IMR-90 (cell line): ENCODE measurements around the gene ROR2. TPM values are rescaled to one million over a fixed set of nuclear protein-coding genes. Genes with fewer than 3 reads are reported as not detected.

Experiments
- ATAC-seq: fragments of 200-7000 bp; cut with Tn5 transposase; 2 replicates; pipeline ENCODE4 v1.9.1; 2020; ENCODE audit warnings: low read depth, mild to moderate bottlenecking, moderate library complexity
- BruUV-seq: library from RNA; stranded (reverse); fragments of 400-500 nt; replicated peaks from 2 replicates; lab custom pipeline; 2021; lab: Mats Ljungman, UMichigan
- CTCF ChIA-PET: fragments of 300-600 bp; formaldehyde crosslinking; extraction: SDS; loops from one replicate; lab custom pipeline; 2021; ENCODE audit warnings: antibody characterized with exemption; lab: Yijun Ruan, JAX
- POLR2A ChIA-PET: fragments of 300-600 bp; sonication (Branson Sonifier 250); formaldehyde crosslinking; loops from one replicate; lab custom pipeline; 2022; ENCODE audit warnings: antibody characterized with exemption; ENCODE audit not compliant: unreplicated experiment; lab: Charles Lee
- DNase-seq: peaks from one replicate; pipeline ENCODE4 v3.0.0; 2013
- H2AFZ ChIP-seq: replicated peaks from 2 replicates; pipeline ENCODE3; 2013; ENCODE audit warnings: low read length, mild to moderate bottlenecking; ENCODE audit not compliant: poor library complexity
- H2AK5ac ChIP-seq: 2 replicates; pipeline ENCODE4 v1.6.1; 2013; ENCODE audit warnings: low read depth, low read length, inconsistent platforms
- H2AK9ac ChIP-seq: replicated peaks from 2 replicates; pipeline ENCODE3; 2013; ENCODE audit warnings: mild to moderate bottlenecking, low read depth, low read length, moderate library complexity; ENCODE audit not compliant: poor library complexity
- H2BK120ac ChIP-seq: 2 replicates; pipeline ENCODE4 v1.6.1; 2013; ENCODE audit warnings: low read depth, low read length, inconsistent platforms
- H2BK15ac ChIP-seq: 3 replicates; pipeline ENCODE4 v1.6.1; 2013; ENCODE audit warnings: low read depth, low read length, inconsistent platforms
- H2BK20ac ChIP-seq: 2 replicates; pipeline ENCODE4 v1.6.1; 2013; ENCODE audit warnings: low read depth, mild to moderate bottlenecking, inconsistent platforms, low read length, moderate library complexity
- H2BK5ac ChIP-seq: 2 replicates; pipeline ENCODE4 v1.6.1; 2013; ENCODE audit warnings: mild to moderate bottlenecking, low read depth, low read length, inconsistent platforms; ENCODE audit not compliant: poor library complexity, severe bottlenecking
- H3K14ac ChIP-seq: replicated peaks from 2 replicates; pipeline ENCODE4 v1.6.1; 2013; ENCODE audit warnings: low read depth, low read length, inconsistent platforms
- H3K18ac ChIP-seq: 2 replicates; pipeline ENCODE4 v1.6.1; 2013; ENCODE audit warnings: low read depth, low read length, control low read depth
- H3K23ac ChIP-seq: 2 replicates; pipeline ENCODE4 v1.6.1; 2013; ENCODE audit warnings: low read depth, low read length, inconsistent platforms
- H3K27ac ChIP-seq: 2 replicates; pipeline ENCODE4 v1.5.1; 2013; ENCODE audit warnings: mild to moderate bottlenecking, control low read depth, low read length; ENCODE audit not compliant: insufficient read depth
- H3K27me3 ChIP-seq: 2 replicates; pipeline ENCODE4 v1.6.1; 2013; ENCODE audit warnings: low read length; ENCODE audit not compliant: control insufficient read depth, insufficient read depth
- H3K36me3 ChIP-seq: 2 replicates; pipeline ENCODE4 v1.6.1; 2013; ENCODE audit warnings: low read length, mixed read lengths; ENCODE audit not compliant: control insufficient read depth, insufficient read depth
- H3K4ac ChIP-seq: 2 replicates; pipeline ENCODE4 v1.6.1; 2013; ENCODE audit warnings: low read depth, low read length, inconsistent platforms
- H3K4me1 ChIP-seq: 2 replicates; pipeline ENCODE4 v1.6.1; 2013; ENCODE audit warnings: low read length, mixed read lengths; ENCODE audit not compliant: control insufficient read depth, insufficient read depth
- H3K4me2 ChIP-seq: 2 replicates; pipeline ENCODE4 v1.6.1; 2013; ENCODE audit warnings: low read depth, mild to moderate bottlenecking, control low read depth, low read length, moderate library complexity
- H3K4me3 ChIP-seq: 2 replicates; pipeline ENCODE4 v1.5.1; 2013; ENCODE audit warnings: low read depth, mild to moderate bottlenecking, control low read depth, low read length, moderate library complexity; ENCODE audit not compliant: insufficient read depth
- H3K56ac ChIP-seq: 2 replicates; pipeline ENCODE4 v1.6.1; 2013; ENCODE audit warnings: low read length, inconsistent platforms; ENCODE audit not compliant: insufficient read depth; ENCODE audit errors: extremely low read depth
- H3K79me1 ChIP-seq, 2 experiments: 2 replicates each; pipeline ENCODE4 v1.6.1; 2013; ENCODE audit warnings: low read length in 2 of 2, inconsistent platforms in 1 of 2, low read depth in 1 of 2
- H3K9ac ChIP-seq: 2 replicates; pipeline ENCODE4 v1.6.1; 2013; ENCODE audit warnings: low read depth, low read length, control low read depth
- H3K9me1 ChIP-seq: 2 replicates; pipeline ENCODE4 v1.6.1; 2013; ENCODE audit warnings: low read length, inconsistent platforms; ENCODE audit not compliant: insufficient read depth
- H3K9me3 ChIP-seq: 2 replicates; pipeline ENCODE4 v1.6.1; 2013; ENCODE audit warnings: low read length; ENCODE audit not compliant: control insufficient read depth, insufficient read depth
- H4K20me1 ChIP-seq: 2 replicates; pipeline ENCODE4 v1.6.1; 2013; ENCODE audit warnings: low read length, inconsistent platforms; ENCODE audit not compliant: insufficient read depth
- H4K5ac ChIP-seq: 2 replicates; pipeline ENCODE4 v1.6.1; 2013; ENCODE audit warnings: mild to moderate bottlenecking, low read depth, low read length, control low read depth
- H4K8ac ChIP-seq, 2 experiments: 2 replicates each; pipeline ENCODE4 v1.6.1; 2013; ENCODE audit warnings: low read depth in 2 of 2, low read length in 2 of 2, control low read depth in 1 of 2, inconsistent platforms in 1 of 2
- H4K91ac ChIP-seq: 2 replicates; pipeline ENCODE4 v1.6.1; 2013; ENCODE audit warnings: low read depth, low read length, inconsistent platforms; ENCODE audit not compliant: insufficient read depth
- CEBPB ChIP-seq: IDR thresholded peaks from 2 replicates; pipeline ENCODE4 v1.6.1; 2012; ENCODE audit warnings: low read depth, low read length, improper control_type of control experiment
- FOS ChIP-seq: fragments of 150-350 bp; IDR thresholded peaks from 2 replicates; pipeline ENCODE4 v1.6.1; 2016; ENCODE audit warnings: low read depth, low read length
- MAZ ChIP-seq: IDR thresholded peaks from 2 replicates; pipeline ENCODE4 v1.6.1; 2012; ENCODE audit warnings: low read depth, mild to moderate bottlenecking, low read length, improper control_type of control experiment, moderate library complexity, borderline replicate concordance
- MXI1 ChIP-seq: IDR thresholded peaks from 2 replicates; pipeline ENCODE4 v1.6.1; 2012; ENCODE audit warnings: low read depth, mild to moderate bottlenecking, low read length, moderate library complexity, borderline replicate concordance
- RAD21 ChIP-seq: IDR thresholded peaks from 2 replicates; pipeline ENCODE4 v1.6.1; 2012; ENCODE audit warnings: low read length, improper control_type of control experiment
- SMC3 ChIP-seq: fragments of 150-350 bp; IDR thresholded peaks from 2 replicates; pipeline ENCODE4 v1.6.1; 2016; ENCODE audit warnings: low read depth, mild to moderate bottlenecking, antibody characterized with exemption, low read length, moderate library complexity
- WGBS, 2 experiments: methylation state at CpG; one replicate each; pipeline versions ENCODE4 v1.1.5 to v1.1.7; 2013; ENCODE audit warnings: missing lambda C conversion rate in 2 of 2; ENCODE audit not compliant: insufficient read length in 1 of 2; ENCODE audit errors: extremely low coverage in 2 of 2; 5-methylcytosine and 5-hydroxymethylcytosine counted together
- dilution Hi-C: fragments of 300-500 bp; cut with HindIII; formaldehyde crosslinking; loops from one replicate; pipeline ENCODE4 v1.14.3; 2018; ENCODE audit warnings: low sequenced_read_pairs; ENCODE audit not compliant: unreplicated experiment
- in situ Hi-C: fragments of 300-500 bp; cut with MboI; formaldehyde crosslinking; loops from 3 replicates; pipeline ENCODE4 v1.14.3; 2019; ENCODE audit warnings: low sequenced_read_pairs, inconsistent platforms, mixed read lengths
- intact Hi-C: fragments of 100-400 bp; cut with micrococcal nuclease; formaldehyde crosslinking; loops from 2 replicates; pipeline ENCODE4 v1.10.0; 2022
- polyA plus RNA-seq, 3 experiments: library from polyadenylated mRNA; depleted of rRNA; stranded (reverse); fragments of >200 nt; gene quantifications; 2 replicates each; pipeline ENCODE4 v1.2.3, GENCODE V29; 2012; ENCODE audit warnings: low replicate concordance in 1 of 3
- total RNA-seq: library from RNA; depleted of rRNA; stranded (reverse); fragments of >200 nt; gene quantifications from 2 replicates; pipeline ENCODE4 v1.2.3, GENCODE V29; 2012
- TF ChIP-seq, protein P1 (sequence below): fragments of 150-350 bp; IDR thresholded peaks from 2 replicates; pipeline ENCODE4 v1.6.1; 2017; ENCODE audit warnings: mild to moderate bottlenecking, antibody characterized with exemption, low read length, low read depth

Gene ROR2
- total and polyA plus RNA-seq, 2 of the 4 experiments (the other 2 are of a cell fraction), result 2.3 to 4.8 TPM

- no peak overlapping the region for H2AK5ac ChIP-seq
- H4K20me1 ChIP-seq, result no peaks in the 10 kb centered on the region
- no peaks in the 10 kb centered on the region for H3K9me3 ChIP-seq
- H3K18ac ChIP-seq, result no peak overlapping the region
- DNase-seq, result no peak
- no peak overlapping the region for H2BK120ac ChIP-seq
- H3K4me1 ChIP-seq, result peaks cover 4% of the 10 kb centered on the region; the same call in 1 of the 2 replicates
- H3K4ac ChIP-seq, result no peak overlapping the region
- H4K8ac ChIP-seq, result no peak overlapping the region
- H3K9ac ChIP-seq, result no peak overlapping the region
- BruUV-seq, result no TSS peak
- POLR2A ChIA-PET, result no interaction called here
- H4K5ac ChIP-seq, result no peak overlapping the region
- dilution Hi-C loops, result no loop called here
- H2AK9ac ChIP-seq, result no peak overlapping the region
- no peak overlapping the region for H3K4me2 ChIP-seq
- no peak overlapping the region for H3K14ac ChIP-seq
- no peak overlapping the region for H2AFZ ChIP-seq
- no peak overlapping the region for H3K23ac ChIP-seq
- no peaks in the 10 kb centered on the region for H3K79me1 ChIP-seq
- no peak overlapping the region for H3K27ac ChIP-seq
- peaks cover 3% of the 10 kb centered on the region; the same call in 1 of the 2 replicates for H3K9me1 ChIP-seq
- no peak for ATAC-seq
- CTCF ChIA-PET, result no interaction called here
- H2BK15ac ChIP-seq, result no peak overlapping the region
- intact Hi-C loops, result no loop called here
- 96% methylated on average over 9 of the region's 21 CpGs; no CpG with 5 or more reads in 1 of the 2 experiments for WGBS, 2 experiments
- in situ Hi-C loops, result loop anchor here (5.0 kb wide), 1 partner anchor 815 kb away; no protein-coding TSS in a partner anchor
- peaks cover 49% of the 10 kb centered on the region; the same call in 1 of the 2 replicates for H3K36me3 ChIP-seq
- no peak overlapping the region for H2BK20ac ChIP-seq
- TF ChIP-seq SMC3, result no peak
- TF ChIP-seq RAD21, result no peak
- no peak for TF ChIP-seq MXI1
- TF ChIP-seq CEBPB, result no peak
- TF ChIP-seq MAZ, result no peak
- TF ChIP-seq, protein P1, sequence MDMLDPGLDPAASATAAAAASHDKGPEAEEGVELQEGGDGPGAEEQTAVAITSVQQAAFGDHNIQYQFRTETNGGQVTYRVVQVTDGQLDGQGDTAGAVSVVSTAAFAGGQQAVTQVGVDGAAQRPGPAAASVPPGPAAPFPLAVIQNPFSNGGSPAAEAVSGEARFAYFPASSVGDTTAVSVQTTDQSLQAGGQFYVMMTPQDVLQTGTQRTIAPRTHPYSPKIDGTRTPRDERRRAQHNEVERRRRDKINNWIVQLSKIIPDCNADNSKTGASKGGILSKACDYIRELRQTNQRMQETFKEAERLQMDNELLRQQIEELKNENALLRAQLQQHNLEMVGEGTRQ, result no peak
- TF ChIP-seq FOS, result no peak
- H3K56ac ChIP-seq, result no peak overlapping the region
- no peak overlapping the region for H4K91ac ChIP-seq
- H3K4me3 ChIP-seq, result no peak overlapping the region
- H2BK5ac ChIP-seq, result no peak overlapping the region
- no peaks in the 10 kb centered on the region for H3K27me3 ChIP-seq
These were observed 217.6 kb downstream of the ROR2 start for GRCh38 chr9:91732187-91733005.
